HPDE6-E6E7 (cell line): ENCODE results near the gene COL11A1.

Experiments used
- DNase-seq: peaks from one replicate; pipeline ENCODE4 v3.0.0; 2011; ENCODE audit warnings: missing footprints; ENCODE audit errors: extremely low spot score

Gene COL11A1

GRCh38 chr1:102901996-102902395 is 206.3 kb downstream of the COL11A1 start:
- no peak for DNase-seq

DNA sequence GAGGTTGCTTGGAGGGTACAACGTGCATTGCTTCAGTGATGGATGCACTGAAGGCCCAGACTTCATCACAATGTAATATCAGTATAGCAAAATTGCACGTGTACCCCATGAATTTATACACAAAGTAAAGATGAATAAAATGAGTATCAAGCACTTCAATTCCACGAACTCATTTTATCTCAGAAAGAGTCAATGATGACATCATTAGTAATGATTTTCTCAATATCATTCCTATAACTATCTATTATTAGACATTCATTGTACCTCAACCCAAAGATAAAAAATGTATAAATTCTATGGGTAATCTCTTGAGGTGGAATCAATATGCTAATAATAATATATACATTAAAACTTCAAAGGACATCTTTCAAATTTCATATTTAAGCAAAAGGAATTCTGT is 208.4 kb downstream of the COL11A1 start:
- no peak for DNase-seq

DNA sequence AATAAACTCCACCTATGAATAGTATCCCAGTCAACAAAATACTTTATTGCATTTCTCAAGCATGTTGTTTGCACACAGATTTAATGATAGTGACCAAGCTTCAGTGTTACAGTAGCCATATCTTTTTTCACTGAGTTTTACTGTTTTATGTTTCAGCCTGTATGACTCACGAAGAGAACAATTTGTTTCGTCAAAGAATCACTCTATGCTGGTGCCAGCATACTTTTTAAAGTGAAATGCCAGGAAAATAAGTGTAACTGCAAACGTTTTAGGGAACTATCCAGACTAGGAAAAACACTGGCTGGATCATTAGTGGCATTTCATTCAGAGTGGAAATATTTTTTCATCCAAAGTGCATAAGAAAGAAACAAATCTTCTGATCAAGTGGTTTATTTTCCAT is 210.8 kb downstream of the COL11A1 start:
- DNase-seq = no peak

DNA sequence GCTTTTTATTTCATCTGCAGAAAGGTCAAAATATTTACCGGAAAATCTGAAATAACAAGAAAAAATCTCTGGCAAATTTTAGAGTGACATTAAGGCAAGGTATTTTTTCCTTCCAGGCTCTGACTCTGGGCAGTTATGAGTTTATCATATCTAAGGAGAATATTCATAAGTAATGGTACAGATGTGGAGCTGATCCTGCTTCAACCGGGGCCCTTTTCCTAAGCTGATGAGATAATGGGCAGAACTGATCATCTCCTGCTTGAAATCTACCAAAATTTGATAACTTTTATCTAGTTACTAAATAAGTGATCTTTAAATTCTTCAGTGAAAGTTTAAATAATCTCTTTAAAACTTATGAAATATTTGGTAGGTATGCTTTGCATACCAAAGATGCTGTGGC is 211.6 kb downstream of the COL11A1 start:
- no peak for DNase-seq

GRCh38 chr1:102896286-102896685 is 212.0 kb downstream of the COL11A1 start:
- DNase-seq = no peak

GRCh38 chr1:102891868-102892625 is 216.3 kb downstream of the COL11A1 start:
- no peak for DNase-seq

- peak; percentile 15 for DNase-seq
These were observed 221.7 kb downstream of the COL11A1 start for GRCh38 chr1:102886638-102887037.

GRCh38 chr1:102884238-102884637 is 224.1 kb downstream of the COL11A1 start:
- no peak for DNase-seq

DNA sequence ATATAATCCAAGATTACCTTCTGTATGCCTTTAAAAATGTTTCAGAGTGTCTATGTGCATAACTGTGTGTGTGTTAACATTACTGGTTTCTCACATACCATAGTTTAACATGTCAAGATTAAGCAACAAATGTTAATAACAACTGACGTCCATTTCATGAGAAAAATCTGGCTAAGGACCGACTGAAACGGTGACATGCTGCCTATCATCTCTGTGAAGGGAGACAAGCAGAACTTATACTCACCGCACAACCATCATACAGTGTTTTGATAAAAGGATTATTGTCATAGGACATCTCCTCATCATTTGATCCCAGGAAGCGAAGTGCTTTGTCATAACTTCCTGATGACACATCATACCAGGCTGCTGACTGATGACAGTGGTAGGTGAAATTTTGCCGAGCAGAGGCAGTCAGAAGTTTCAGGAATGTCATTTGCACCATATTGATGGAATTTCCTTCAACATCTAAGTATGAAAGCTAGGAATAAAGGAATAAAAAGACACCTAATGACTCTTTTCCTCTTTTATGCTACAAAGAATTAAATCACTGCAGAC is 228.8 kb downstream of the COL11A1 start:
- DNase-seq = peak; percentile 39

- peak; percentile 22 for DNase-seq
These were observed 232.6 kb downstream of the COL11A1 start for GRCh38 chr1:102875756-102876155.

GRCh38 chr1:102872526-102872925 is 235.8 kb downstream of the COL11A1 start:
- DNase-seq = no peak

GRCh38 chr1:102872097-102872496 is 236.2 kb downstream of the COL11A1 start:
- no peak for DNase-seq

DNA sequence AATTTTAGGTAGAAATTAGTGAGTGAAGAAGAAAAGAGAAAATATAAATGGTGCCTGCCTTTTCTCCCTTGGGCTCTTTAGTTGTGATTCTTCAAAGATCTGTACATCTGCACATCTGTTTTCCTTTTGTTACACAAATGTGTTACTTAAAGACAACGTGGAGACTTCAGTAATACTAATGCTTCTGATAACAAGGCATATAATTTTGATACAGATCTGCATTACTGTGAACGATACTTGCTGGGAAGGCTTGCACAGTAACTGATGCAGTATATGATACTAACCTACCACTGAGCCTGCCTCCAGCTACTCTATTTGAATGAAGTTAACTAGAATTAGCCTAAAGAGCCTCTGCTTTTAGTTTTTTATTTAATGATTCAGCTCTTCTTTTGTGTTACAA is 244.6 kb downstream of the COL11A1 start:
- DNase-seq = no peak

- no peak for DNase-seq
These were observed 247.1 kb downstream of the COL11A1 start for GRCh38 chr1:102861247-102861646.

- no peak for DNase-seq
These were observed 249.6 kb downstream of the COL11A1 start for GRCh38 chr1:102858695-102859094.

GRCh38 chr1:102857251-102857650 is 251.1 kb downstream of the COL11A1 start:
- no peak for DNase-seq

GRCh38 chr1:102853701-102854187 is 254.6 kb downstream of the COL11A1 start:
- DNase-seq = no peak

DNA sequence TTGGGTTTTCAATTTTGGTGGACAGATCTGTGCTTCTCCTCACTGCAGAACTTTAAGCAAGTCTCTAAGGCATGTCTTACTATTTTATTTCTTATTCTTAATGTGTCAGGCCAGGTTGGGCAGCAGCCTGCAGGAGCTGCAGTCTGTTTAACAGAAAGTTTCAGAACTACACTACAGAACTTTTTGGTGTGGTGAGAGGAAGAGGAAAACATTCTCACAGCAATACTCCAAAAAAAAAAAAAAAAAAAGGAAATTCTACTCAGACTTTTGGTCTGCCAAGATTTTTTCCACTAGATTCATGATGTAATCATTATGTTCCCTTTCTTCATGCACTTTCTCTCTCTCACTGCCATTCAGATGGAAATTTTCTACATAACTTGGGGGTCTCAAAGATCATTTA is 255.2 kb downstream of the COL11A1 start:
- DNase-seq = no peak

DNA sequence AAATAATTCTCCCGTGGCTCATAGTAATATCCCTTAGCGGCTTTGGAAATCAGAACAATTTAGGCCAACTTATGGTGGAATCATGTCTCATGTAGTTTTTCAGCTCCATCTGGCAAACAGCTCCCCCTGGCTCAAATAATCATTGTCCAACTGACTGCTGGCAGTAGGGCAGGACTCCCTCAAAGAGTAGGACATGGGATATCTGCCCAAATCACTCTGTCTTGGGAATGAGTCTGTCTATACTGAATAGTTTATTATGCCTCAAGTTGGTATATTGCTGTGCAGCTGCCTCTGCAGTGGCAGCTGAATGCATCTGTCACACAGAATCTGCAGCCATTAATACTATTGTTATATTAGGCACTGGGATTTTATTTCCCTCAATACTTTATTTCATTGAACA is 255.7 kb downstream of the COL11A1 start:
- no peak for DNase-seq

DNA sequence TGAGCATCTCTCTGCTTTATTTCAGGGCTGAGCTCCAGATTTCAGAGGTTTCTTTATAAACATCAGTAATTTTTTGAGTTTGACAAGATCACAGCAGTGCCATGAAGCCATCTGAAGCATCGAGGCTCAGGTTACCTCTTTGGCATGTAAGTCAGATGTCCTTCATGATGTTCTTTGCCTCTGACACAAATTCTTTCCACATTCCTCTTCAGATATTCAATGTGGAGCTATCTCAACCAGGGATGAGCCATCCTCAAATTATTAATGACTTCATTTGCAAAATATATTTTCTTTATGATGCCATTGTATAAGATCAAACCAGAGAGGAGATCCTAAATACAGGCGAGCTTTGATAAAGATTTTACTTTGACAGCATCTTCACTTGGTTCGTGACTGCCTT is 256.7 kb downstream of the COL11A1 start:
- no peak for DNase-seq

GRCh38 chr1:102842606-102843005 is 265.7 kb downstream of the COL11A1 start:
- DNase-seq = no peak

GRCh38 chr1:102840741-102841140 is 267.6 kb downstream of the COL11A1 start:
- DNase-seq = no peak

DNA sequence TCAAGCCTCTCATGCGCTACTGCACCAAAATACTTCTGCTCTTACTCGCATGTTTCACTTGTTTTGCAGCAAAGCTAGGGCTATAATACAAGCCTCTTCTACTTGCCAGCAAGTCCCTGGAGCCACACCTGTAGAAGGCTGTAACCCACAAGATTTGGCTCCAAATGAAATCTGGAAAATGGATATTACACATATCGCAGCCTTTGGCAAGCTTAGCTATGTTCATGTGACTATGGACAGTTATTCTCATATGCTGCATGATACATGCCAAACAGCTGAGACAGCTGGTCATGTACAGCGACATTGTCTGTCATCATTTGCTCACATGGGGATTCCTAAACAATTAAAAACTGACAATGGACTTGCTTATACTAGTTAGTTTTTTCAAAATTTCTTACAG is 270.3 kb downstream of the COL11A1 start:
- DNase-seq = no peak

- no peak for DNase-seq
These were observed 270.8 kb downstream of the COL11A1 start for GRCh38 chr1:102837551-102837950.
